H1 (cell line): ENCODE measurements around the gene SHLD1.

Experiments
- CHD7 ChIP-seq: fragments of 300-600 bp; sonication (generic); IDR thresholded peaks from 2 replicates; pipeline ENCODE4 v1.7.1; 2012; ENCODE audit warnings: low read length, moderate library complexity, mild to moderate bottlenecking, inconsistent platforms; ENCODE audit not compliant: insufficient replicate concordance
- CTCF ChIP-seq, 3 experiments: IDR thresholded peaks; 1 replicate in 2 of 3; 2 replicates in 1 of 3; pipeline versions ENCODE4 v1.5.1 to v1.6.1; 2011; ENCODE audit warnings: low read length in 3 of 3, mild to moderate bottlenecking in 3 of 3, inconsistent platforms in 2 of 3, low read depth in 1 of 3, moderate library complexity in 1 of 3; ENCODE audit not compliant: insufficient read depth in 1 of 3; ENCODE audit errors: control extremely low read depth in 1 of 3
- EP300 ChIP-seq, 2 experiments: IDR thresholded peaks; 1 replicate in 1 of 2; 2 replicates in 1 of 2; pipeline ENCODE4 v1.6.1; 2011 to 2012; ENCODE audit warnings: low read depth in 2 of 2, low read length in 2 of 2, mild to moderate bottlenecking in 2 of 2, borderline replicate concordance in 1 of 2, inconsistent platforms in 1 of 2, moderate library complexity in 1 of 2

- TF ChIP-seq CTCF (IDR thresholded peaks at IDR 0.05; ENCODE audit: control extremely low read depth in 1 of 3, insufficient read depth in 1 of 3, low read depth in 1 of 3, low read length in 3 of 3), result no peak
- TF ChIP-seq CHD7, result no peak
- no peak for TF ChIP-seq EP300 (IDR thresholded peaks at IDR 0.05; ENCODE audit: borderline replicate concordance in 1 of 2, low read depth in 2 of 2, low read length in 2 of 2)
These were observed 29.5 kb upstream of the SHLD1 start for GRCh38 chr20:5720696-5721095.
